Chondrocyte (in vitro differentiated cells): Measurements from ENCODE around the gene NDUFB3. TPM values are rescaled to one million over a fixed set of nuclear protein-coding genes. Genes with fewer than 3 reads are reported as not detected.
"Not testable (repeated sequence)": the region's sequence is repeated elsewhere in the genome, so short reads cannot be mapped to it uniquely, and the experiment has no call there.

Source experiments
- DNase-seq: peaks from one replicate; pipeline ENCODE4 v3.0.0; 2021; ENCODE audit warnings: mixed read lengths, low spot score
- H3K27ac Mint-ChIP-seq: one replicate; pipeline ENCODE4 v1.8.0; 2021; ENCODE audit warnings: mild to moderate bottlenecking, moderate library complexity, mixed read lengths; ENCODE audit not compliant: unreplicated experiment
- H3K27me3 Mint-ChIP-seq: 2 replicates; pipeline ENCODE4 v1.8.0; 2021; ENCODE audit warnings: low read depth, mixed read lengths
- H3K36me3 Mint-ChIP-seq: 2 replicates; pipeline ENCODE4 v1.8.0; 2021; ENCODE audit warnings: low read depth, mixed read lengths
- H3K4me1 Mint-ChIP-seq: 2 replicates; pipeline ENCODE4 v1.8.0; 2021; ENCODE audit warnings: low read depth, mild to moderate bottlenecking, mixed read lengths
- H3K4me3 Mint-ChIP-seq: one replicate; pipeline ENCODE4 v1.8.0; 2021; ENCODE audit warnings: mild to moderate bottlenecking, moderate library complexity, mixed read lengths; ENCODE audit not compliant: unreplicated experiment
- H3K9me3 Mint-ChIP-seq: 2 replicates; pipeline ENCODE4 v1.8.0; 2021; ENCODE audit warnings: low read depth, mixed read lengths
- CTCF ChIP-seq: fragments of 200-600 bp; sonication (generic); IDR thresholded peaks from 2 replicates; pipeline ENCODE4 v1.5.0; 2021; ENCODE audit warnings: antibody characterized with exemption, mild to moderate bottlenecking, moderate library complexity
- total RNA-seq: library from RNA; stranded (reverse); gene quantifications from 3 replicates; pipeline ENCODE4 v1.2.1, GENCODE V29; 2021

Gene NDUFB3
- total RNA-seq, 1 donor from 2014 or later: 66.2 TPM

DNA sequence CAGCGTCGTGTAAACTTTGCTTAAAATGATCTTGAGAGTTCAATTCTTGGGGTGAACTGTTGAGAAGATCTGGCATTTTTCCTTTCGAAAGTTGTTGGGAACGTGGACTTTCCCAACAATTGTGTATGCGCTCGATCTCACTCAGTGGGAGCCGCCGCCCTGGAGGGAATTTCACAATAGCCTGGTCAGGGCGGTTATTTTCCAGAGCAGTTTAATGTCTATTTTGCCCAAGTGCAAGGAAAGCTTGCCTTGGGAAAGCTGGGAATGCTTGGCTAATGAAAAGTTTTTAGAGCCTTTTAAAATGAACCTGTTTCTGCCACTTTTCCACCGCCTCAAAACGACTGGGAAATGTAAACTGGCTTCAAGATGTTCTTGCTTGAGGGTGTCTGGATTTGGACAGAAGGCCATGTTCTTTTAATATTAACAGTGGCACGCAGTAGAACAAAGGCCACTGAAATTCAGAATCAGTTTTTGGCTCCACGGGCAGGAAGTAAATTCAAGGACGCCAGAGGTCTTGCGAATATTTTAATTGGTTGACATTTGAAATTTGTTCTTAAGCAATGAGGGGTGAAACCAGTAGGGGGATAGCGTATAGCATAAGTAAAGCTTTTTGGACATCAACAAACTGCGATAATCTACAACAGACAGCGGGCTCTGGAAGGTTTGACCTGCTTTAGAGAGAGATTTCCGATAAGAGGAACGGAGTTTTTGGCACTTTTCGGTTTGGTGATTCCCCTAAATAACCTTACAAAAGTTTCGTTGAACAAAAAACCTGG lies 45.3 kb downstream of the NDUFB3 start:
- Mint-ChIP-seq H3K9me3 (no peaks in the 10 kb centered on the region), H3K4me3 (peak overlapping the region; percentile 92), H3K27ac (peak overlapping the region; percentile 97), H3K4me1 (peaks cover 32% of the 10 kb centered on the region), H3K27me3 (no peaks in the 10 kb centered on the region), H3K36me3 (no peaks in the 10 kb centered on the region)
- no peak for DNase-seq
- TF ChIP-seq CTCF: peak; percentile 45

DNA sequence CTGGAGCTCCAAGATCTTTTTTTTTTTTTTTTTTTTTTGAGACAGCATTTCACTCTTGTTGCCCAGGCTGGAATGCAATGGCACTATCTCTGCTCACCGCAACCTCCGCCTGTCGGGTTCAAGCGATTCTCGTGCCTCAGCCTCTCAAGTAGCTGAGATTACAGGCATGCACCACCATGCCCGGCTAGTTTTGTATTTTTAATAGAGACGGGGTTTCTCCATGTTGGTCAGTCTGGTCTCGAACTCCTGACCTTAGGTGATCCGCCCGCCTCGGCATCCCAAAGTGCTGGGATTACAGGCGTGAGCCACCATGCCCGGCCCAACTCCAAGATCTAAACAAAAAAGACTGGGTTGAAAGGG lies 45.9 kb downstream of the NDUFB3 start:
- Mint-ChIP-seq H3K27ac (peak overlapping the region; percentile 97), H3K4me1 (peaks cover 32% of the 10 kb centered on the region), H3K4me3 (peak overlapping the region; percentile 92)
- not testable (repeated sequence) for H3K9me3 Mint-ChIP-seq, DNase-seq, H3K36me3 Mint-ChIP-seq, H3K27me3 Mint-ChIP-seq

- H3K4me1 Mint-ChIP-seq: peaks cover 32% of the 10 kb centered on the region
- TF ChIP-seq CTCF: peak; percentile 75
These were observed 46.5 kb downstream of the NDUFB3 start for GRCh38 chr2:201118121-201118960.

GRCh38 chr2:201118961-201119854 lies 47.4 kb downstream of the NDUFB3 start:
- Mint-ChIP-seq H3K4me1 (peaks cover 38% of the 10 kb centered on the region), H3K36me3 (no peaks in the 10 kb centered on the region), H3K27ac (peak overlapping the region; percentile 97)

More at GRCh38 chr2:201118121-201118960, 46.5 kb downstream of the NDUFB3 start:
- H3K27ac Mint-ChIP-seq: peak overlapping the region; percentile 97
- H3K9me3 Mint-ChIP-seq: no peaks in the 10 kb centered on the region
- no peaks in the 10 kb centered on the region for H3K36me3 Mint-ChIP-seq
- H3K27me3 Mint-ChIP-seq: no peaks in the 10 kb centered on the region
- H3K4me3 Mint-ChIP-seq: peak overlapping the region; percentile 92
- no peak for DNase-seq

DNA sequence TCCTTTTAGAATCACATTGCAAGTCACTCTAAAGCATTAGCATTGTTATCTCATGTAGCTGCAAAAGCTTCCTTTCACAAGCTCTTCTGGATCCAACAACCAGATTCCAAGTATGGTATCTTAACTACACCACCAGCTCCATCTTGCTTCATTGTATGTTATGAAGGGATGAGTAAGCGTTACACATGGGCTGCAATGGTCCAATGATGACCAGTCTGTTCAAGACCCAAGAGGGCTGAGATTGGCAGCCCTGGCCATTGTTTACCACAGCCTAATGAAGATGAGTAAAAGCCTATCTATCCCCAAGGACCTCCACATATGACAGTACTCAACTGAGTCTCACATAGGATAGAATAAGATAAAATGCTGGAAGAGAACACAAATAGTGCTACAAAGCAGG lies 50.5 kb downstream of the NDUFB3 start:
- no peak for DNase-seq
- Mint-ChIP-seq H3K36me3 (no peaks in the 10 kb centered on the region), H3K27ac (no peak overlapping the region), H3K4me1 (peaks cover 59% of the 10 kb centered on the region), H3K4me3 (no peak overlapping the region), H3K27me3 (no peaks in the 10 kb centered on the region), H3K9me3 (no peaks in the 10 kb centered on the region)
- no peak for TF ChIP-seq CTCF

More at GRCh38 chr2:201118961-201119854, 47.4 kb downstream of the NDUFB3 start:
- Mint-ChIP-seq H3K27me3 (no peaks in the 10 kb centered on the region), H3K4me3 (peak overlapping the region; percentile 92), H3K9me3 (no peaks in the 10 kb centered on the region)
- TF ChIP-seq CTCF: no peak
- no peak for DNase-seq
